Stimulated activated effector memory CD8-positive, alpha-beta T cell treated with anti-CD3 and anti-CD28 coated beads, Interleukin-12 subunit alpha, Interleukin-12 subunit beta, amount 100 ng/mL, for 72 hours (primary cell): Measurements from ENCODE around the gene MYD88.
"Not testable (repeated sequence)": the region's sequence is repeated elsewhere in the genome, so short reads cannot be mapped to it uniquely, and the experiment has no call there.

ENCODE experiments used
- ATAC-seq: fragments of 150-1000 bp; cut with Tn5 transposase; 2 replicates; pipeline ENCODE4 v1.10.0; 2021
- DNase-seq, 2 donors: peaks; one replicate each; pipeline ENCODE4 v3.0.0; 2021 to 2022; ENCODE audit warnings: low spot score in 2 of 2
- H3K27ac Mint-ChIP-seq: one replicate; pipeline ENCODE4 v1.8.0; 2022; ENCODE audit warnings: mild to moderate bottlenecking, mixed read lengths
- H3K36me3 Mint-ChIP-seq: one replicate; pipeline ENCODE4 v1.8.0; 2022; ENCODE audit warnings: mild to moderate bottlenecking, mixed read lengths
- H3K4me1 Mint-ChIP-seq: one replicate; pipeline ENCODE4 v1.8.0; 2022; ENCODE audit warnings: mixed read lengths
- H3K4me3 Mint-ChIP-seq: one replicate; pipeline ENCODE4 v1.8.0; 2022; ENCODE audit warnings: mild to moderate bottlenecking, mixed read lengths
- H3K9me3 Mint-ChIP-seq: one replicate; pipeline ENCODE4 v1.8.0; 2022; ENCODE audit warnings: mixed read lengths

The MYD88 gene

GRCh38 chr3:38129058-38129457 lies 9.4 kb upstream of the MYD88 start:
- Mint-ChIP-seq H3K36me3 (peaks cover 90% of the 10 kb centered on the region), H3K9me3 (no peaks in the 10 kb centered on the region), H3K4me3 (no peak overlapping the region), H3K4me1 (peaks cover 21% of the 10 kb centered on the region), H3K27ac (peak overlapping the region; percentile 68)
- no peak for DNase-seq
- no peak for ATAC-seq

- Mint-ChIP-seq H3K9me3 (no peaks in the 10 kb centered on the region), H3K27ac (peak overlapping the region; percentile 68), H3K36me3 (peaks cover 90% of the 10 kb centered on the region), H3K4me3 (no peak overlapping the region), H3K4me1 (peaks cover 32% of the 10 kb centered on the region)
- ATAC-seq (no peak), DNase-seq (no peak)
Measured at GRCh38 chr3:38130631-38131065, 7.8 kb upstream of the MYD88 start.

- H3K27ac Mint-ChIP-seq: peak overlapping the region; percentile 43
- H3K4me1 Mint-ChIP-seq: peaks cover 38% of the 10 kb centered on the region
- no peaks in the 10 kb centered on the region for H3K9me3 Mint-ChIP-seq
- H3K36me3 Mint-ChIP-seq: peaks cover 89% of the 10 kb centered on the region
- ATAC-seq (no peak), DNase-seq (no peak)
- no peak overlapping the region for H3K4me3 Mint-ChIP-seq
Measured at GRCh38 chr3:38131621-38132369, 6.7 kb upstream of the MYD88 start.

- no peaks in the 10 kb centered on the region for H3K9me3 Mint-ChIP-seq
- H3K27ac Mint-ChIP-seq: peak overlapping the region; percentile 43
- no peak overlapping the region for H3K4me3 Mint-ChIP-seq
- no peak for ATAC-seq
- no peak for DNase-seq
- peaks cover 48% of the 10 kb centered on the region for H3K4me1 Mint-ChIP-seq
- H3K36me3 Mint-ChIP-seq: peaks cover 87% of the 10 kb centered on the region
Measured at GRCh38 chr3:38133209-38133556, 5.3 kb upstream of the MYD88 start.

- H3K9me3 Mint-ChIP-seq: no peaks in the 10 kb centered on the region
- no peak for DNase-seq
- peak overlapping the region; percentile 43 for H3K27ac Mint-ChIP-seq
- H3K4me1 Mint-ChIP-seq: peaks cover 52% of the 10 kb centered on the region
- no peak overlapping the region for H3K4me3 Mint-ChIP-seq
- H3K36me3 Mint-ChIP-seq: peaks cover 88% of the 10 kb centered on the region
- no peak for ATAC-seq
Measured at GRCh38 chr3:38133557-38134405, 4.7 kb upstream of the MYD88 start.

GRCh38 chr3:38134517-38135143 lies 3.8 kb upstream of the MYD88 start:
- Mint-ChIP-seq H3K36me3 (peaks cover 79% of the 10 kb centered on the region), H3K27ac (peak overlapping the region; percentile 96), H3K4me3 (peak overlapping the region; percentile 85), H3K4me1 (peaks cover 53% of the 10 kb centered on the region)
- not testable (repeated sequence) for ATAC-seq, DNase-seq, H3K9me3 Mint-ChIP-seq

GRCh38 chr3:38135621-38136277 lies 2.7 kb upstream of the MYD88 start:
- Mint-ChIP-seq H3K4me3 (peak overlapping the region; percentile 85), H3K27ac (peak overlapping the region; percentile 96), H3K36me3 (peaks cover 71% of the 10 kb centered on the region), H3K4me1 (peaks cover 63% of the 10 kb centered on the region)
- not testable (repeated sequence) for ATAC-seq, DNase-seq, H3K9me3 Mint-ChIP-seq

GRCh38 chr3:38136393-38136776 lies 2.1 kb upstream of the MYD88 start:
- Mint-ChIP-seq H3K9me3 (no peaks in the 10 kb centered on the region), H3K36me3 (peaks cover 68% of the 10 kb centered on the region), H3K27ac (peak overlapping the region; percentile 96), H3K4me1 (peaks cover 70% of the 10 kb centered on the region), H3K4me3 (peak overlapping the region; percentile 85)
- ATAC-seq: peak; percentile 4
- no peak for DNase-seq

- peak within 1 kb of the TSS; percentile 85 for H3K4me3 Mint-ChIP-seq
- H3K36me3 Mint-ChIP-seq: peaks cover 68% of the 10 kb centered on the region
- no peaks in the 10 kb centered on the region for H3K9me3 Mint-ChIP-seq
- peak within 1 kb of the TSS; percentile 96 for H3K27ac Mint-ChIP-seq
- ATAC-seq (peak; percentile 93), DNase-seq (peak; percentile 87 to 97)
- peaks cover 75% of the 10 kb centered on the region for H3K4me1 Mint-ChIP-seq
Measured at GRCh38 chr3:38136777-38137614, 1.5 kb upstream of the MYD88 start, which contains the start of gene ACAA1. ACAA1 (minus strand) TSS chr3:38137127; CDS start chr3:38137035, 92 bp downstream.

GRCh38 chr3:38137615-38138348 lies 679 bp upstream of the MYD88 start:
- Mint-ChIP-seq H3K9me3 (no peaks in the 10 kb centered on the region), H3K27ac (peak overlapping the region; percentile 96), H3K4me1 (peaks cover 78% of the 10 kb centered on the region), H3K36me3 (peaks cover 65% of the 10 kb centered on the region), H3K4me3 (peak overlapping the region; percentile 85)
- peak; percentile 27 to 77 for DNase-seq
- peak; percentile 9 for ATAC-seq

GRCh38 chr3:38139191-38139590 lies 730 bp downstream of the MYD88 start:
- H3K4me3 Mint-ChIP-seq: peak overlapping the region; percentile 85
- no peaks in the 10 kb centered on the region for H3K9me3 Mint-ChIP-seq
- H3K4me1 Mint-ChIP-seq: peaks cover 71% of the 10 kb centered on the region
- DNase-seq (no peak), ATAC-seq (no peak)
- peak overlapping the region; percentile 96 for H3K27ac Mint-ChIP-seq
- H3K36me3 Mint-ChIP-seq: peaks cover 51% of the 10 kb centered on the region

- Mint-ChIP-seq H3K4me3 (peak overlapping the region; percentile 85), H3K27ac (peak overlapping the region; percentile 96), H3K4me1 (peaks cover 67% of the 10 kb centered on the region), H3K36me3 (peaks cover 46% of the 10 kb centered on the region), H3K9me3 (no peaks in the 10 kb centered on the region)
- DNase-seq (no peak), ATAC-seq (no peak)
Measured at GRCh38 chr3:38139652-38140051, 1.2 kb downstream of the MYD88 start.

GRCh38 chr3:38140326-38141172 lies 2.1 kb downstream of the MYD88 start:
- Mint-ChIP-seq H3K27ac (peak overlapping the region; percentile 96), H3K9me3 (no peaks in the 10 kb centered on the region), H3K4me1 (peaks cover 59% of the 10 kb centered on the region), H3K4me3 (peak overlapping the region; percentile 85), H3K36me3 (peaks cover 38% of the 10 kb centered on the region)
- ATAC-seq: no peak
- no peak for DNase-seq
